HCT116 (cell line): ENCODE data around the gene REPS2. TPM values are rescaled to one million over a fixed set of nuclear protein-coding genes. Genes with fewer than 3 reads are reported as not detected.

Source experiments
- ATAC-seq: fragments of 200-7000 bp; cut with Tn5 transposase; 2 replicates; pipeline ENCODE4 v1.9.1; 2020; ENCODE audit warnings: mild to moderate bottlenecking, moderate library complexity
- BruUV-seq: library from RNA; stranded (reverse); fragments of 400-500 nt; replicated peaks from 2 replicates; lab custom pipeline; 2021; lab: Mats Ljungman, UMichigan
- CTCF ChIA-PET: fragments of 300-600 bp; sonication (Branson Sonifier 250); formaldehyde crosslinking; loops from one replicate; lab custom pipeline; 2021; ENCODE audit warnings: antibody characterized with exemption; lab: Charles Lee
- POLR2A ChIA-PET: fragments of 300-600, 350-600 bp; sonication (Branson Sonifier 250); formaldehyde crosslinking; loops from one replicate; lab custom pipeline; 2021; ENCODE audit warnings: antibody characterized with exemption; lab: Charles Lee
- RAD21 ChIA-PET, 2 experiments: fragments of 300-600 bp; sonication (Branson Sonifier 250); formaldehyde crosslinking; loops; one replicate each; lab custom pipeline; 2023; ENCODE audit warnings: low total read pairs in 2 of 2; ENCODE audit not compliant: uncharacterized antibody in 2 of 2, unreplicated experiment in 2 of 2, low non-redundant PET in 1 of 2; lab: Charles Lee
- DNase-seq: peaks from one replicate; pipeline ENCODE4 v3.0.0-alpha.2; 2010; ENCODE audit warnings: low read depth, low spot score
- H2AFZ ChIP-seq: fragments of 200-600 bp; shearing (Covaris generic), sonication (generic); 2 replicates; pipeline ENCODE4 v1.6.1; 2017; ENCODE audit warnings: low read depth, mixed run types, mixed read lengths, antibody characterized with exemption, low read length; ENCODE audit not compliant: poor library complexity, severe bottlenecking
- H3K27ac ChIP-seq: 2 replicates; pipeline ENCODE4 v1.5.1; 2012; ENCODE audit warnings: low read depth, low read length
- H3K27me3 ChIP-seq: fragments of 200-600 bp; sonication (generic); 2 replicates; pipeline ENCODE4 v1.6.1; 2016; ENCODE audit warnings: mixed run types, low read length, mixed read lengths; ENCODE audit not compliant: insufficient read depth
- H3K36me3 ChIP-seq, 2 experiments: fragments of 200-500 bp in 1 of 2; fragments of 200-600 bp in 1 of 2; sonication (Bioruptor generic) in 1 of 2; sonication (generic) in 1 of 2; 2 replicates each; pipeline versions ENCODE4 v1.5.1 to v1.6.1; 2014 to 2016; ENCODE audit warnings: low read length in 2 of 2, inconsistent platforms in 1 of 2, mixed read lengths in 1 of 2, mixed run types in 1 of 2; ENCODE audit not compliant: insufficient read depth in 2 of 2, control insufficient read depth in 1 of 2
- H3K4me1 ChIP-seq, 2 experiments: fragments of 200-600 bp in 1 of 2; sonication (generic) in 1 of 2; 2 replicates each; pipeline versions ENCODE4 v1.5.1 to v1.6.1; 2012 to 2017; ENCODE audit warnings: low read length in 2 of 2, inconsistent platforms in 1 of 2, mild to moderate bottlenecking in 1 of 2, mixed read lengths in 1 of 2, mixed run types in 1 of 2, moderate library complexity in 1 of 2; ENCODE audit not compliant: insufficient read depth in 2 of 2, control insufficient read depth in 1 of 2
- H3K4me2 ChIP-seq: fragments of 200-600 bp; sonication (generic); 2 replicates; pipeline ENCODE4 v1.6.1; 2017; ENCODE audit warnings: mixed run types, low read length, mixed read lengths
- H3K4me3 ChIP-seq, 2 experiments: fragments of 200-600 bp in 1 of 2; sonication (generic) in 1 of 2; replicated peaks in 1 of 2; 2 replicates each; pipeline ENCODE4 v1.5.1; 2011 to 2016; ENCODE audit warnings: low read length in 2 of 2, control low read depth in 1 of 2, low read depth in 1 of 2, mild to moderate bottlenecking in 1 of 2, mixed read lengths in 1 of 2, mixed run types in 1 of 2
- H3K79me2 ChIP-seq: fragments of 200-600 bp; sonication (generic); 2 replicates; pipeline ENCODE4 v1.6.1; 2017; ENCODE audit warnings: mild to moderate bottlenecking, mixed run types, low read length, moderate library complexity, mixed read lengths; ENCODE audit not compliant: insufficient read depth
- H3K9ac ChIP-seq: fragments of 200-600 bp; sonication (generic); 2 replicates; pipeline ENCODE4 v1.6.1; 2016; ENCODE audit warnings: low read length, mixed read lengths
- H3K9me2 ChIP-seq: fragments of 200-600 bp; sonication (generic), shearing (Covaris generic); 2 replicates; pipeline ENCODE4 v1.6.1; 2017; ENCODE audit warnings: mixed run types, mild to moderate bottlenecking, moderate library complexity; ENCODE audit not compliant: insufficient read depth
- H3K9me3 ChIP-seq, 2 experiments: fragments of 200-500 bp in 1 of 2; fragments of 200-600 bp in 1 of 2; sonication (Bioruptor generic) in 1 of 2; sonication (generic) in 1 of 2; 2 replicates each; pipeline ENCODE4 v1.6.1; 2014 to 2017; ENCODE audit warnings: low read length in 2 of 2, mixed read lengths in 2 of 2, inconsistent platforms in 1 of 2, low read depth in 1 of 2, mild to moderate bottlenecking in 1 of 2, mixed run types in 1 of 2, moderate library complexity in 1 of 2; ENCODE audit not compliant: control insufficient read depth in 1 of 2, insufficient read depth in 1 of 2
- H4K20me1 ChIP-seq: fragments of 200-600 bp; sonication (generic), shearing (Covaris generic); 2 replicates; pipeline ENCODE4 v1.6.1; 2017; ENCODE audit warnings: mixed run types, mild to moderate bottlenecking, moderate library complexity; ENCODE audit not compliant: insufficient read depth
- CBX3 ChIP-seq: IDR thresholded peaks from 2 replicates; pipeline ENCODE4 v1.6.1; 2012; ENCODE audit warnings: low read depth
- EGR1 ChIP-seq: IDR thresholded peaks from 2 replicates; pipeline ENCODE4 v1.6.1; 2012; ENCODE audit warnings: low read depth
- EZH2 ChIP-seq: fragments of 200-600 bp; sonication (generic); IDR thresholded peaks from 2 replicates; pipeline ENCODE4 v1.6.1; 2017; ENCODE audit warnings: antibody characterized with exemption, mixed run types
- FOSL1 ChIP-seq: IDR thresholded peaks from 2 replicates; pipeline ENCODE4 v1.6.1; 2012; ENCODE audit warnings: low read depth
- JUND ChIP-seq: IDR thresholded peaks from 2 replicates; pipeline ENCODE4 v1.6.1; 2012
- SP1 ChIP-seq: IDR thresholded peaks from 2 replicates; pipeline ENCODE4 v1.6.1; 2012; ENCODE audit warnings: low read depth
- SRF ChIP-seq: IDR thresholded peaks from 2 replicates; pipeline ENCODE4 v1.6.1; 2012; ENCODE audit warnings: low read depth
- ZNF274 ChIP-seq: fragments of 200-500 bp; sonication (Bioruptor generic); IDR thresholded peaks from 2 replicates; pipeline ENCODE4 v1.6.1; 2014; ENCODE audit warnings: mild to moderate bottlenecking, low read depth, low read length, inconsistent platforms
- intact Hi-C: fragments of 100-400 bp; cut with micrococcal nuclease; formaldehyde crosslinking; loops from 2 replicates; pipeline ENCODE4 v1.10.0; 2022
- total RNA-seq: library from RNA; stranded (reverse); gene quantifications from one replicate; pipeline ENCODE4 v1.2.1, GENCODE V29; 2021; ENCODE audit not compliant: unreplicated experiment

The REPS2 gene
- total RNA-seq, 1 experiment from 2014 or later, result 4.5 TPM

- H3K36me3 ChIP-seq, result no peaks in the 10 kb centered on the region
These were observed 235.9 kb downstream of the REPS2 start for GRCh38 chrX:17182317-17182716.

GRCh38 chrX:17183566-17183965 lies 237.1 kb downstream of the REPS2 start:
- Histone ChIP-seq H3K9me3 (no peaks in the 10 kb centered on the region), H2AFZ (no peak overlapping the region), H3K9ac (no peak overlapping the region), H3K9me2 (no peaks in the 10 kb centered on the region), H3K27ac (no peak overlapping the region), H3K79me2 (no peaks in the 10 kb centered on the region), H3K4me1 (no peaks in the 10 kb centered on the region), H3K36me3 (no peaks in the 10 kb centered on the region), H3K27me3 (no peaks in the 10 kb centered on the region), H3K4me2 (no peak overlapping the region), H4K20me1 (no peaks in the 10 kb centered on the region), H3K4me3 (no peak overlapping the region)
- ATAC-seq, result no peak
- TF ChIP-seq EGR1 (no peak), CBX3 (no peak), SP1 (no peak), FOSL1 (no peak), JUND (no peak)
- BruUV-seq, result no TSS peak
- POLR2A ChIA-PET, result no interaction called here
- intact Hi-C loops, result no loop called here
- no peak for DNase-seq
- CTCF ChIA-PET, result no interaction called here
- RAD21 ChIA-PET, result no interaction called here

More at GRCh38 chrX:17182317-17182716, 235.9 kb downstream of the REPS2 start:
- H2AFZ ChIP-seq, result no peak overlapping the region
- H4K20me1 ChIP-seq, result no peaks in the 10 kb centered on the region
- H3K4me2 ChIP-seq, result no peak overlapping the region
- no peaks in the 10 kb centered on the region for H3K9me2 ChIP-seq
- ChIA-PET POLR2A (no interaction called here), RAD21 (no interaction called here), CTCF (no interaction called here)
- intact Hi-C loops, result no loop called here
- no peaks in the 10 kb centered on the region for H3K4me1 ChIP-seq
- H3K9me3 ChIP-seq, result no peaks in the 10 kb centered on the region
- no TSS peak for BruUV-seq
- H3K9ac ChIP-seq, result no peak overlapping the region
- H3K27me3 ChIP-seq, result no peaks in the 10 kb centered on the region
- DNase-seq (no peak), ATAC-seq (no peak)
- no peaks in the 10 kb centered on the region for H3K79me2 ChIP-seq
- TF ChIP-seq EZH2, result no peak
- TF ChIP-seq SP1, result no peak
- TF ChIP-seq FOSL1, result no peak
- no peak for TF ChIP-seq ZNF274
- no peak for TF ChIP-seq SRF
- H3K4me3 ChIP-seq, result no peak overlapping the region
- H3K27ac ChIP-seq, result no peak overlapping the region
